ENCODE results near the gene PEX11G. TPM values are rescaled to one million over a fixed set of nuclear protein-coding genes. Genes with fewer than 3 reads are reported as not detected.

The PEX11G gene
- total and polyA plus RNA-seq, 8 donors: 3.9 to 8.8 (median 5.5) TPM; not detected in 3

GRCh38 chr19:7507884-7508283 is 19.0 kb upstream of the PEX11G start:
- peak; percentile 74 to 80 for DNase-seq
- intact Hi-C loops (cut with DNase I; ENCODE audit: low total_unique reads): no loop called here
- peaks cover 14 to 28% (median 19%) of the 10 kb centered on the region in 4 donors for H3K4me1 ChIP-seq
- peaks cover 0 to 26% (median under 1%) of the 10 kb centered on the region in 3 donors for H3K27me3 ChIP-seq
- H3K27ac ChIP-seq: no peak overlapping the region
- H3K4me3 ChIP-seq: no peak overlapping the region
- no peaks in the 10 kb centered on the region for H3K36me3 ChIP-seq
- WGBS, 5 donors: 31 to 45% (median 38%) methylated on average over 10 to 11 of the region's 11 CpGs
- no peaks in the 10 kb centered on the region for H3K9me3 ChIP-seq
- no peak for TF ChIP-seq EP300 (IDR thresholded peaks at IDR 0.05)
- no peak for TF ChIP-seq POLR2AphosphoS5 (IDR thresholded peaks at IDR 0.05)
- no peak for TF ChIP-seq POLR2A (IDR thresholded peaks at IDR 0.05)
- no peak for TF ChIP-seq CTCF (IDR thresholded peaks at IDR 0.05)

GRCh38 chr19:7506385-7507328 is 17.8 kb upstream of the PEX11G start:
- Histone ChIP-seq H3K4me3 (no peak overlapping the region), H3K4me1 (peaks cover 14 to 29% (median 19%) of the 10 kb centered on the region in 4 donors), H3K36me3 (no peaks in the 10 kb centered on the region), H3K9me3 (no peaks in the 10 kb centered on the region), H3K27ac (peak overlapping the region in 2 of 5 donors; percentile 19 to 34), H3K27me3 (peaks cover under 1 to 38% (median 4%) of the 10 kb centered on the region in 3 donors)
- TF ChIP-seq POLR2AphosphoS5 (IDR thresholded peaks at IDR 0.05): peak in 1 of 3 donors; percentile 13
- no peak for TF ChIP-seq POLR2A (IDR thresholded peaks at IDR 0.05)
- WGBS, 5 donors: 38 to 46% (median 44%) methylated on average over 20 of the region's 20 CpGs
- DNase-seq: peak; percentile 84 to 86
- intact Hi-C loops (cut with DNase I; ENCODE audit: low total_unique reads): no loop called here

- Histone ChIP-seq H3K27me3 (peaks cover 4 to 46% (median 9%) of the 10 kb centered on the region in 3 donors), H3K27ac (peak overlapping the region in 2 of 5 donors; percentile 19 to 34), H3K4me1 (peaks cover 19 to 37% (median 26%) of the 10 kb centered on the region in 4 donors), H3K4me3 (peak overlapping the region; percentile 20 to 37 (median 28)), H3K9me3 (no peaks in the 10 kb centered on the region), H3K36me3 (no peaks in the 10 kb centered on the region)
- TF ChIP-seq EP300 (IDR thresholded peaks at IDR 0.05): no peak
- no peak for TF ChIP-seq POLR2A (IDR thresholded peaks at IDR 0.05)
- no peak for TF ChIP-seq CTCF (IDR thresholded peaks at IDR 0.05)
- TF ChIP-seq POLR2AphosphoS5 (IDR thresholded peaks at IDR 0.05): no peak
- DNase-seq: no peak
- intact Hi-C loops (cut with DNase I; ENCODE audit: low total_unique reads): no loop called here
- WGBS, 5 donors: 2 to 19% (median 3%) methylated on average over 5 to 32 of the region's 33 CpGs
These were observed 17.0 kb upstream of the PEX11G start for GRCh38 chr19:7505682-7506384.

- intact Hi-C loops (cut with DNase I; ENCODE audit: low total_unique reads): no loop called here
- Histone ChIP-seq H3K27ac (no peak overlapping the region), H3K27me3 (peaks cover 4 to 52% (median 13%) of the 10 kb centered on the region in 3 donors), H3K9me3 (no peaks in the 10 kb centered on the region), H3K4me1 (peaks cover 22 to 42% (median 30%) of the 10 kb centered on the region in 4 donors), H3K4me3 (peak overlapping the region; percentile 20 to 37 (median 28)), H3K36me3 (no peaks in the 10 kb centered on the region)
- DNase-seq: peak in 1 of 2 donors; percentile 62
- 14 to 39% (median 23%) methylated on average over 15 to 19 of the region's 19 CpGs for WGBS, 5 donors
- TF ChIP-seq POLR2AphosphoS5 (IDR thresholded peaks at IDR 0.05) (no peak), EP300 (IDR thresholded peaks at IDR 0.05) (no peak), CTCF (IDR thresholded peaks at IDR 0.05) (no peak), POLR2A (IDR thresholded peaks at IDR 0.05) (no peak)
These were observed 16.4 kb upstream of the PEX11G start for GRCh38 chr19:7505288-7505681.
